Retina (tissue), 1 donor: ENCODE results near the gene BSDC1.

Experiments used
- DNase-seq: peaks from one replicate; pipeline ENCODE4 v3.0.0-alpha.2; 2016

The BSDC1 gene

GRCh38 chr1:32335790-32336590 is 58.3 kb downstream of the BSDC1 start, which contains the start of gene MARCKSL1:
Gene MARCKSL1 (minus strand): TSS chr1:32336233. CDS start chr1:32336033, 200 bp downstream.
- peak; percentile 93 for DNase-seq

GRCh38 chr1:32335535-32335789 is 58.8 kb downstream of the BSDC1 start:
- no peak for DNase-seq

GRCh38 chr1:32334864-32335534 is 59.2 kb downstream of the BSDC1 start:
- DNase-seq = peak; percentile 87

GRCh38 chr1:32334274-32334861 is 59.9 kb downstream of the BSDC1 start:
- no peak for DNase-seq

GRCh38 chr1:32333251-32333963 is 60.8 kb downstream of the BSDC1 start:
- DNase-seq = no peak

GRCh38 chr1:32332290-32333079 is 61.8 kb downstream of the BSDC1 start:
- no peak for DNase-seq

- no peak for DNase-seq
Observed at GRCh38 chr1:32331549-32331948, 62.7 kb downstream of the BSDC1 start.

- no peak for DNase-seq
Observed at GRCh38 chr1:32330558-32331151, 63.6 kb downstream of the BSDC1 start.

- no peak for DNase-seq
Observed at GRCh38 chr1:32329931-32330466, 64.2 kb downstream of the BSDC1 start.

- DNase-seq = no peak
Observed at GRCh38 chr1:32327204-32327603, 67.0 kb downstream of the BSDC1 start.

- DNase-seq = no peak
Observed at GRCh38 chr1:32321712-32322291, 72.4 kb downstream of the BSDC1 start.

- DNase-seq = no peak
Observed at GRCh38 chr1:32318127-32318869, 75.9 kb downstream of the BSDC1 start.

GRCh38 chr1:32316903-32317277 is 77.4 kb downstream of the BSDC1 start:
- no peak for DNase-seq
